Measurements from ENCODE around the gene THAP3.

The THAP3 gene

DNA sequence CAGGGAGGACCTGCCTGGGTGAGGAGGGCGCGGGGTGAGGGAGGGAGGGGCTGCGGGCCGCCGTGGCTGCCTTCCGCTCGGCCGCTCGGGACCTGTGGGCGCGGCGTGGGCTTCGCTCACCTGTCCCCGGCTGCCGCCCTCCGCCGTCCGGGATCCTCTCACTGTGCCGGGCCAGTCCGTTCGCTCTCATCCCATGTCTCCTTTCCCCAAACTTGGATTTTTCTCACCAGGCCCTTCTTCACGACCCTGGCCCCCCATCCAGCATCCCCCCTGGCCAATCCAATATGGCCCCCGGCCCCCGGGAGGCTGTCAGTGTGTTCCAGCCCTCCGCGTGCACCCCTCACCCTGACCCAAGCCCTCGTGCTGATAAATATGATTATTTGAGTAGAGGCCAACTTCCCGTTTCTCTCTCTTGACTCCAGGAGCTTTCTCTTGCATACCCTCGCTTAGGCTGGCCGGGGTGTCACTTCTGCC is 44.5 kb upstream of the THAP3 start:
- TF ChIP-seq, protein P1, sequence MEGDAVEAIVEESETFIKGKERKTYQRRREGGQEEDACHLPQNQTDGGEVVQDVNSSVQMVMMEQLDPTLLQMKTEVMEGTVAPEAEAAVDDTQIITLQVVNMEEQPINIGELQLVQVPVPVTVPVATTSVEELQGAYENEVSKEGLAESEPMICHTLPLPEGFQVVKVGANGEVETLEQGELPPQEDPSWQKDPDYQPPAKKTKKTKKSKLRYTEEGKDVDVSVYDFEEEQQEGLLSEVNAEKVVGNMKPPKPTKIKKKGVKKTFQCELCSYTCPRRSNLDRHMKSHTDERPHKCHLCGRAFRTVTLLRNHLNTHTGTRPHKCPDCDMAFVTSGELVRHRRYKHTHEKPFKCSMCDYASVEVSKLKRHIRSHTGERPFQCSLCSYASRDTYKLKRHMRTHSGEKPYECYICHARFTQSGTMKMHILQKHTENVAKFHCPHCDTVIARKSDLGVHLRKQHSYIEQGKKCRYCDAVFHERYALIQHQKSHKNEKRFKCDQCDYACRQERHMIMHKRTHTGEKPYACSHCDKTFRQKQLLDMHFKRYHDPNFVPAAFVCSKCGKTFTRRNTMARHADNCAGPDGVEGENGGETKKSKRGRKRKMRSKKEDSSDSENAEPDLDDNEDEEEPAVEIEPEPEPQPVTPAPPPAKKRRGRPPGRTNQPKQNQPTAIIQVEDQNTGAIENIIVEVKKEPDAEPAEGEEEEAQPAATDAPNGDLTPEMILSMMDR (IDR thresholded peaks at IDR 0.05): no peak
- Histone ChIP-seq H3K79me2 (peaks cover 4% of the 10 kb centered on the region), H3K27me3 (ENCODE audit: control insufficient read depth, insufficient read depth, low read length) (no peaks in the 10 kb centered on the region), H3K4me1 (peaks cover 8% of the 10 kb centered on the region), H3K9me3 (ENCODE audit: control insufficient read depth, low read length) (no peaks in the 10 kb centered on the region), H3K27ac (peak overlapping the region; percentile 83), H3K4me2 (ENCODE audit: low read length) (peak overlapping the region; percentile 87), H3K36me3 (ENCODE audit: control insufficient read depth, insufficient read depth, low read length) (no peaks in the 10 kb centered on the region), H3K4me3 (ENCODE audit: low read depth, low read length) (peak overlapping the region; percentile 85), H3K9ac (no peak overlapping the region), H2AFZ (peak overlapping the region; percentile 97)

- Histone ChIP-seq H3K4me3 (ENCODE audit: low read depth, low read length) (peak overlapping the region; percentile 85), H3K9ac (no peak overlapping the region), H3K4me2 (ENCODE audit: low read length) (peak overlapping the region; percentile 87), H2AFZ (peak overlapping the region; percentile 97), H3K4me1 (peaks cover 8% of the 10 kb centered on the region), H3K79me2 (peaks cover 4% of the 10 kb centered on the region), H3K36me3 (ENCODE audit: control insufficient read depth, insufficient read depth, low read length) (no peaks in the 10 kb centered on the region), H3K9me3 (ENCODE audit: control insufficient read depth, low read length) (no peaks in the 10 kb centered on the region), H3K27ac (peak overlapping the region; percentile 83), H3K27me3 (ENCODE audit: control insufficient read depth, insufficient read depth, low read length) (no peaks in the 10 kb centered on the region)
- TF ChIP-seq, protein P1 (IDR thresholded peaks at IDR 0.05): no peak
These were observed 43.9 kb upstream of the THAP3 start for GRCh38 chr1:6580593-6581409.

DNA sequence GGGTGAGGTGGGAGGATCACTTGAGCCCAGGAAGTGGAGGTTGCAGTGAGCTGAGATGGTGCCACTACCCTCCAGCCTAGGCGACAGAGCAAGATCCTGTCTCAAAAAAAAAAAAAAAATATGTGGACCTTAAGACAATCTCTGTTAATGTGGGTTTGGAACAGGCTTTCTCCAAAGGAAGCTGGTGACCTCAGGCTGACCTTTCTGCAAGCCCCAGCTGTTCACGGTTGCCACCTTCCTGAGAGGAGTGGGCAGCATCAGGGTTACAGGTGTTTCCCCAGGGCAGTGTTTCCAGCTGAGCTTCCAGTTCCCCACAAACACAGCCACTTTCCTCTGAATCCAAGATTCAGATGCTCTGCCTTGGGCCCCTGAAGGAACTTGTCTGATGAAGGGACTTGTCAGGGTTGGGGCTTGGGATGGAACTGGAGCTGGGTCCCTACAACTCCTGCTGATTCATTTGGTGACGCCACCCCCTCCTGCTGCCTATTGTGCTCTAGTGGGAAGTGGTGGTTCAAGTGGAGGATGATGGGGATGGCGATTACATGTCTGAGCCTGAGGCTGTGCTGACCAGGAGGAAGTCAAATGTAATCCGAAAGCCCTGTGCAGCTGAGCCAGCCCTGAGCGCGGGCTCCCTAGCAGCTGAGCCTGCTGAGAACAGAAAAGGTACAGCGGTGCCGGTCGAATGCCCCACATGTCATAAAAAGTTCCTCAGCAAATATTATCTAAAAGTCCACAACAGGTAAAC is 42.9 kb upstream of the THAP3 start:
- H3K4me3 ChIP-seq (ENCODE audit: low read depth, low read length): no peak overlapping the region
- no peaks in the 10 kb centered on the region for H3K27me3 ChIP-seq (ENCODE audit: control insufficient read depth, insufficient read depth, low read length)
- TF ChIP-seq, protein P1 (IDR thresholded peaks at IDR 0.05): no peak
- no peak overlapping the region for H3K4me2 ChIP-seq (ENCODE audit: low read length)
- H3K9ac ChIP-seq: no peak overlapping the region
- H3K79me2 ChIP-seq: peaks cover 4% of the 10 kb centered on the region
- no peaks in the 10 kb centered on the region for H3K36me3 ChIP-seq (ENCODE audit: control insufficient read depth, insufficient read depth, low read length)
- H3K4me1 ChIP-seq: peaks cover 8% of the 10 kb centered on the region
- H2AFZ ChIP-seq: no peak overlapping the region
- H3K9me3 ChIP-seq (ENCODE audit: control insufficient read depth, low read length): no peaks in the 10 kb centered on the region
- H3K27ac ChIP-seq: no peak overlapping the region

- Histone ChIP-seq H2AFZ (no peak overlapping the region), H3K27ac (no peak overlapping the region), H3K79me2 (peaks cover 4% of the 10 kb centered on the region), H3K9ac (no peak overlapping the region), H3K9me3 (ENCODE audit: control insufficient read depth, low read length) (no peaks in the 10 kb centered on the region), H3K36me3 (ENCODE audit: control insufficient read depth, insufficient read depth, low read length) (no peaks in the 10 kb centered on the region), H3K4me3 (ENCODE audit: low read depth, low read length) (no peak overlapping the region), H3K4me1 (peaks cover 8% of the 10 kb centered on the region), H3K27me3 (ENCODE audit: control insufficient read depth, insufficient read depth, low read length) (no peaks in the 10 kb centered on the region), H3K4me2 (ENCODE audit: low read length) (no peak overlapping the region)
- TF ChIP-seq, protein P1 (IDR thresholded peaks at IDR 0.05): no peak
These were observed 42.3 kb upstream of the THAP3 start for GRCh38 chr1:6582370-6582769.
